Omental fat pad (tissue), 4 donors: ENCODE measurements around the gene TTPAL. TPM values are rescaled to one million over a fixed set of nuclear protein-coding genes. Genes with fewer than 3 reads are reported as not detected.
A peak's percentile ranks its signal among the peaks of the same experiment; 100 is the strongest.

Experiments used
- ATAC-seq: fragments of 150-250 bp; one replicate; pipeline ENCODE4 v1.9.1; 2016; ENCODE audit warnings: mild to moderate bottlenecking, moderate library complexity; ENCODE audit not compliant: low FRiP score
- DNase-seq: peaks from one replicate; pipeline ENCODE4 v3.0.0-alpha.2; 2019; ENCODE audit warnings: low spot score
- CTCF ChIP-seq, 3 donors: fragments of 450-650 bp; IDR thresholded peaks; one replicate each; pipeline ENCODE4 v1.5.1; 2016 to 2017; ENCODE audit warnings: antibody characterized with exemption in 3 of 3, mild to moderate bottlenecking in 3 of 3, moderate library complexity in 2 of 3
- total RNA-seq, 4 donors: library from RNA; depleted of rRNA; stranded (reverse); fragments of >200 nt; gene quantifications; one replicate each; pipeline ENCODE4 v1.1.0, GENCODE V29; 2016

TTPAL gene
- total RNA-seq, 4 donors from 2014 or later: 14.5 to 40.8 (median 23.6) TPM

DNA sequence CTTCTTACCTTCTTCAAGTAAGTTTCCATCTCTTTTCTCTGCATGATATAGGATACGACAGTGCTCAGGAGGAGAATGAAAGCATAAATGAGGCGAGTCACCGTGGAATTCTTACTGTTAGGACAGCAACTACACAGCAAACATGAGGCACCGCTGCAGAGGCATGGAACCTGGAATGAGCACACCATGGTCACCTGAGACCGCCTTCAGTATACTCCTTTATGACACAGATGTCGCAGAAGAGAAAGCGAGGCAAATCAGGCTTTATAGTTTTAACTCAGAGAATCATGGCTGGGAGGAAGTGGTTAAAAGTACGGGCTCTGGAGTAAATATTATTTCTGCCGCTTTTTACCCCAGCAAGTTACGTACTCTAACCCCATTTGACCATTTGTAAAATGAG lies 38.2 kb downstream of the TTPAL start:
- ATAC-seq (no peak), DNase-seq (no peak)
- TF ChIP-seq CTCF (IDR thresholded peaks at IDR 0.05): no peak

- TF ChIP-seq CTCF (IDR thresholded peaks at IDR 0.05): no peak
- ATAC-seq: no peak
These were observed 40.8 kb downstream of the TTPAL start for GRCh38 chr20:44516491-44516890.

DNA sequence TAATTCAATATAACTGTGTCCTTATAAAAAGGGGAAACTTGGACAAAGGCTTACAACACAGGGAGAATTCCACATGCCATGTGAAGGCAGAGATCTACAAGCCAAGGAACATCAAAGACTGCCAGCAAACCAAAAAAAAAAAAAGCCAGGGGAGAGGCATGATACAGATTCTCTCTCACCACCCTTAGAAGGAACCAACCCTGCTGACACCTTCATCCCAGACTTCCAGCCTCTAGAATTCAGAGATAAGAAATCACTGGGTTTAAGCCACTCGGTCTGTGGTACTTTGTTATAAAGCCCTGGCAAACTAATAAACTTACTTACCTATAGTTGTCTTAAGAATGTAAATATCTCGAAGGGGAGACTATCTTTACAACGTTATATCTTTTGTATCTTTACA lies 41.8 kb downstream of the TTPAL start:
- TF ChIP-seq CTCF (IDR thresholded peaks at IDR 0.05): no peak
- DNase-seq (no peak), ATAC-seq (no peak)

More at GRCh38 chr20:44516491-44516890, 40.8 kb downstream of the TTPAL start:
- DNase-seq: no peak

- DNase-seq (no peak), ATAC-seq (no peak)
These were observed 42.6 kb downstream of the TTPAL start for GRCh38 chr20:44518248-44518647.

DNA sequence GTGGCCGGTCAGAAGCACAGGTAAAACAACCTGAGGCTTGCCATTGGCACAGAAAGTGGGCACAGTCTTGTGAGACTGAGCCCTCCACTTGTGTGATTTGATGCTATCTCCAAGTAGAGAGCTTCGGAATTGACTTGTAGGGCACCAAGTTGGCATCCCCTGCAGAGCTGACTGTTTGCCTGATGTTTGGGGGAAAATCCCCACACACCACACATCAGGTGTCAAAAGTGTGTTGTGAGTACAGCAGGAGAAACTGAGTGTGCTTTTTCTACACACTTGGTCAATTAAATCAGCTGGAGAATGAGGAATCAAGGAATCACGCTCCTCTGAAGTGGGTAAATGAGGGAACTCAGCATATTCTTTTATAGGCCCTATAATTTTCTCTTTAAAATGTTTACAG lies 45.2 kb downstream of the TTPAL start:
- no peak for ATAC-seq
- no peak for DNase-seq
- TF ChIP-seq CTCF (IDR thresholded peaks at IDR 0.05): no peak

More at GRCh38 chr20:44518248-44518647, 42.6 kb downstream of the TTPAL start:
- TF ChIP-seq CTCF (IDR thresholded peaks at IDR 0.05): no peak

- ATAC-seq (peak; percentile 98), DNase-seq (peak; percentile 89)
- no peak for TF ChIP-seq CTCF (IDR thresholded peaks at IDR 0.05)
These were observed 46.1 kb downstream of the TTPAL start, which contains the start of gene SERINC3 for GRCh38 chr20:44521484-44522481. SERINC3 (minus strand) TSS chr20:44522070; CDS start chr20:44521951, 119 bp downstream.
